GM21723 (cell line): ENCODE results near the gene C11orf21.

Source experiments
- ATAC-seq: cut with Tn5 transposase; IDR thresholded peaks from one replicate; pipeline ENCODE4 v1.9.1; 2021; ENCODE audit warnings: mild to moderate bottlenecking, moderate library complexity; ENCODE audit not compliant: unreplicated experiment

C11orf21 gene

GRCh38 chr11:2262301-2263070 is 39.2 kb downstream of the C11orf21 start:
- no peak for ATAC-seq

GRCh38 chr11:2261436-2262230 is 40.1 kb downstream of the C11orf21 start:
- ATAC-seq = no peak

GRCh38 chr11:2260491-2261364 is 41.0 kb downstream of the C11orf21 start:
- no peak for ATAC-seq

GRCh38 chr11:2259897-2260451 is 41.7 kb downstream of the C11orf21 start:
- ATAC-seq = no peak

GRCh38 chr11:2259466-2259830 is 42.3 kb downstream of the C11orf21 start:
- no peak for ATAC-seq

GRCh38 chr11:2258501-2259465 is 42.9 kb downstream of the C11orf21 start:
- ATAC-seq = no peak

- no peak for ATAC-seq
These were observed 44.6 kb downstream of the C11orf21 start for GRCh38 chr11:2256951-2257700.

GRCh38 chr11:2256293-2256913 is 45.3 kb downstream of the C11orf21 start:
- no peak for ATAC-seq

GRCh38 chr11:2252018-2252417 is 49.7 kb downstream of the C11orf21 start:
- no peak for ATAC-seq

GRCh38 chr11:2251138-2251537 is 50.6 kb downstream of the C11orf21 start:
- ATAC-seq = no peak

- no peak for ATAC-seq
These were observed 51.2 kb downstream of the C11orf21 start for GRCh38 chr11:2250485-2250884.

- ATAC-seq = no peak
These were observed 51.7 kb downstream of the C11orf21 start for GRCh38 chr11:2250041-2250440.

GRCh38 chr11:2249189-2249916 is 52.4 kb downstream of the C11orf21 start:
- ATAC-seq = no peak

- no peak for ATAC-seq
These were observed 53.0 kb downstream of the C11orf21 start for GRCh38 chr11:2248762-2249161.

- ATAC-seq = no peak
These were observed 53.5 kb downstream of the C11orf21 start for GRCh38 chr11:2248242-2248641.

- no peak for ATAC-seq
These were observed 54.2 kb downstream of the C11orf21 start for GRCh38 chr11:2247496-2247895.
